ENCODE data around the gene TGFBR3.

DNA sequence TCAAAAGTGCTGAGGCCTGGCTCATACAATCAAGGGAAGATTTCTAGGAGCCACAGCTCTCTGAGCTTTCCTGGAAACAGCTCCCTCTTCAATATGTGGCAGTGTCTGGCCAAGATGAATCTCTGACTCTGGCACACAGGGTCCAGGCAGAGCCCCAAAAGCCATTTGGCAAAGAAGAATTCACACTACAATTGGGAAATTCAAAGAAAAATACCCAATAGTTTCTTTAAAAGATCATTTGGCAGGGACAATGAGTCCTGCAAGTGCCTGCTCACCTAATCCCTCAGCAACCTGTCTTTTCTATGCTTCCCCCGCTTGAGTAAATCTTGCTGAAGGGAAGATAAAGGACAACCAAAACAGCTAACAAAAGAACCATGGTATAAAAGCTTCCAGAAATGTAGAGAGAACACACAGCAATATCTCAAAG, 124.6 kb downstream of the TGFBR3 start:
- TF ChIP-seq, protein P1, sequence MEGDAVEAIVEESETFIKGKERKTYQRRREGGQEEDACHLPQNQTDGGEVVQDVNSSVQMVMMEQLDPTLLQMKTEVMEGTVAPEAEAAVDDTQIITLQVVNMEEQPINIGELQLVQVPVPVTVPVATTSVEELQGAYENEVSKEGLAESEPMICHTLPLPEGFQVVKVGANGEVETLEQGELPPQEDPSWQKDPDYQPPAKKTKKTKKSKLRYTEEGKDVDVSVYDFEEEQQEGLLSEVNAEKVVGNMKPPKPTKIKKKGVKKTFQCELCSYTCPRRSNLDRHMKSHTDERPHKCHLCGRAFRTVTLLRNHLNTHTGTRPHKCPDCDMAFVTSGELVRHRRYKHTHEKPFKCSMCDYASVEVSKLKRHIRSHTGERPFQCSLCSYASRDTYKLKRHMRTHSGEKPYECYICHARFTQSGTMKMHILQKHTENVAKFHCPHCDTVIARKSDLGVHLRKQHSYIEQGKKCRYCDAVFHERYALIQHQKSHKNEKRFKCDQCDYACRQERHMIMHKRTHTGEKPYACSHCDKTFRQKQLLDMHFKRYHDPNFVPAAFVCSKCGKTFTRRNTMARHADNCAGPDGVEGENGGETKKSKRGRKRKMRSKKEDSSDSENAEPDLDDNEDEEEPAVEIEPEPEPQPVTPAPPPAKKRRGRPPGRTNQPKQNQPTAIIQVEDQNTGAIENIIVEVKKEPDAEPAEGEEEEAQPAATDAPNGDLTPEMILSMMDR (conservative IDR thresholded peaks at IDR 0.05; ENCODE audit: low read depth, low read length) = no peak
- TF ChIP-seq CHD1 (IDR thresholded peaks at IDR 0.05; ENCODE audit: low read depth, low read length) (no peak), RCOR1 (IDR thresholded peaks at IDR 0.05; ENCODE audit: insufficient replicate concordance, low read length) (no peak), SMC3 (IDR thresholded peaks at IDR 0.05; ENCODE audit: low read depth, low read length) (no peak), RAD21 (IDR thresholded peaks at IDR 0.05; ENCODE audit: low read length) (no peak), CEBPB (IDR thresholded peaks at IDR 0.05; ENCODE audit: low read depth, low read length) (no peak), POLR2A (IDR thresholded peaks at IDR 0.05; ENCODE audit: low read depth, low read length) (no peak), RFX5 (IDR thresholded peaks at IDR 0.05; ENCODE audit: low read depth, low read length) (no peak), NFE2L2 (IDR thresholded peaks at IDR 0.05; ENCODE audit: low read depth, low read length) (no peak), MXI1 (IDR thresholded peaks at IDR 0.05; ENCODE audit: borderline replicate concordance, low read depth, low read length) (no peak), MAZ (IDR thresholded peaks at IDR 0.05; ENCODE audit: borderline replicate concordance, low read depth, low read length) (no peak), MAFK (IDR thresholded peaks at IDR 0.05; ENCODE audit: low read depth, low read length) (no peak)
- TF ChIP-seq, protein P2, sequence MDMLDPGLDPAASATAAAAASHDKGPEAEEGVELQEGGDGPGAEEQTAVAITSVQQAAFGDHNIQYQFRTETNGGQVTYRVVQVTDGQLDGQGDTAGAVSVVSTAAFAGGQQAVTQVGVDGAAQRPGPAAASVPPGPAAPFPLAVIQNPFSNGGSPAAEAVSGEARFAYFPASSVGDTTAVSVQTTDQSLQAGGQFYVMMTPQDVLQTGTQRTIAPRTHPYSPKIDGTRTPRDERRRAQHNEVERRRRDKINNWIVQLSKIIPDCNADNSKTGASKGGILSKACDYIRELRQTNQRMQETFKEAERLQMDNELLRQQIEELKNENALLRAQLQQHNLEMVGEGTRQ (IDR thresholded peaks at IDR 0.05; ENCODE audit: low read depth, low read length) = no peak
